Upper lobe of left lung (tissue), 4 donors: Measurements from ENCODE around the gene ANKRD34A.

Experiments
- EP300 ChIP-seq, 4 donors: sonication (generic); formaldehyde crosslinking; IDR thresholded peaks; one replicate each; pipeline ENCODE4 v1.5.1; 2017; ENCODE audit warnings: antibody characterized with exemption in 4 of 4, control low read depth in 2 of 4
- POLR2A ChIP-seq, 4 donors: fragments of 450-650 bp; IDR thresholded peaks; one replicate each; pipeline ENCODE4 v1.5.1; 2016 to 2017; ENCODE audit warnings: antibody characterized with exemption in 4 of 4, mild to moderate bottlenecking in 2 of 4
- TF ChIP-seq, protein P1 (sequence below), 6 experiments: fragments of 450-650 bp in 4 of 6; fragments of 200-600 bp in 2 of 6; sonication (generic) in 2 of 6; IDR thresholded peaks; one replicate each; pipeline ENCODE4 v1.5.1; 2016 to 2019; ENCODE audit warnings: antibody characterized with exemption in 6 of 6

DNA sequence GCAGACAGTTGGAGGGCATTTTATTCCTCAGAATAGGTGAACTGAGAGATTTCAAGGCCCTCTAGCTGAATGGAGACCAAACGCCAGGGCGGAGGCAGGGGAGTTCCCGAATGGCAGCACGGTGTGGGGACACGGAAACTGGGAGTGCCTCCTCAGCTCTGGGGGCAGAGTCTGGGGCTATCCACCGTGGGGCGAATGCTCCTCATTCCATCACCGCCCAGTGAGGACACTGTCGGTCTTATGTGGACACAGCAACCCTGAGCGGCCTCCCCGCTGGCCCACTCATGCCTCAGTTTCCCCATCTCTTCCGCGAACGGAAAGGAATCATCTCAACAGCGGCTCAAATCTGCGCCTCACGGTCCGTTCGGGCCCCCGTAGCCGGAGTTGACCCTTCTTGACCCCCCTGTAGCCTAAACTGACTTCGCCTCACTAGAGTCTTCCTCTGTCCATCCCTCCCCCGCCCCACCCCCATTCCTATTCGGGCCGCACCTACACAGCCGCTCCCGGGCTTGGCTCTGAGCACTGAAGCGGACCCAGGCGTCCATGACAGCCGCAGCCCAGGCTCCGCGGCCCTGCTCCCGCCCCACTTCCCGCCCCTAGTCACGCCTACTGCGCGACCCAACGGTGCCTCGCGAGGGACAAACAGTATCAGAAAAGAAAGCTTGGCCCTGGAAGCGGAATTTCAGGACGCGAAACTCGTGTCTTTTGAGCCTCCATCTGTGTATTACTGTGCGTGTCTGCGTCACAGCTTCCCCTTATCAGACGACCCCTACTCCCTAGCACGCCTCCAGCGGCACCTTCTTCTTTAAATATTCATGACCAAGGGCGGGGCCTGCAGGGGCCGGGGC, 46.0 kb downstream of the ANKRD34A start, which contains the start of gene PEX11B:
- TF ChIP-seq, protein P1, sequence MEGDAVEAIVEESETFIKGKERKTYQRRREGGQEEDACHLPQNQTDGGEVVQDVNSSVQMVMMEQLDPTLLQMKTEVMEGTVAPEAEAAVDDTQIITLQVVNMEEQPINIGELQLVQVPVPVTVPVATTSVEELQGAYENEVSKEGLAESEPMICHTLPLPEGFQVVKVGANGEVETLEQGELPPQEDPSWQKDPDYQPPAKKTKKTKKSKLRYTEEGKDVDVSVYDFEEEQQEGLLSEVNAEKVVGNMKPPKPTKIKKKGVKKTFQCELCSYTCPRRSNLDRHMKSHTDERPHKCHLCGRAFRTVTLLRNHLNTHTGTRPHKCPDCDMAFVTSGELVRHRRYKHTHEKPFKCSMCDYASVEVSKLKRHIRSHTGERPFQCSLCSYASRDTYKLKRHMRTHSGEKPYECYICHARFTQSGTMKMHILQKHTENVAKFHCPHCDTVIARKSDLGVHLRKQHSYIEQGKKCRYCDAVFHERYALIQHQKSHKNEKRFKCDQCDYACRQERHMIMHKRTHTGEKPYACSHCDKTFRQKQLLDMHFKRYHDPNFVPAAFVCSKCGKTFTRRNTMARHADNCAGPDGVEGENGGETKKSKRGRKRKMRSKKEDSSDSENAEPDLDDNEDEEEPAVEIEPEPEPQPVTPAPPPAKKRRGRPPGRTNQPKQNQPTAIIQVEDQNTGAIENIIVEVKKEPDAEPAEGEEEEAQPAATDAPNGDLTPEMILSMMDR (IDR thresholded peaks at IDR 0.05): no peak
- TF ChIP-seq EP300 (IDR thresholded peaks at IDR 0.05) (peak in 2 of 4 donors; percentile 47 to 54), POLR2A (IDR thresholded peaks at IDR 0.05) (peak in 3 of 4 donors; percentile 29 to 67 (median 46))
